Tibial nerve (tissue), 3 donors: ENCODE measurements around the gene PRKCE.

ENCODE experiments used
- CTCF ChIP-seq, 5 experiments: fragments of 200-600 bp in 3 of 5; fragments of 450-650 bp in 2 of 5; sonication (generic) in 3 of 5; IDR thresholded peaks; one replicate each; pipeline ENCODE4 v1.5.1; 2016 to 2019; ENCODE audit warnings: antibody characterized with exemption in 5 of 5, mild to moderate bottlenecking in 3 of 5, moderate library complexity in 2 of 5
- POLR2A ChIP-seq, 2 donors: fragments of 450-650 bp; IDR thresholded peaks; one replicate each; pipeline ENCODE4 v1.6.1; 2017; ENCODE audit warnings: antibody characterized with exemption in 2 of 2, mild to moderate bottlenecking in 2 of 2, moderate library complexity in 2 of 2

GRCh38 chr2:46225150-46225625 lies 573.7 kb downstream of the PRKCE start:
- no peak for TF ChIP-seq CTCF (IDR thresholded peaks at IDR 0.05)
- TF ChIP-seq POLR2A (IDR thresholded peaks at IDR 0.05), result no peak
